Colonic mucosa (tissue), 4 donors: ENCODE results near the gene RPS4Y1. TPM values are rescaled to one million over a fixed set of nuclear protein-coding genes. Genes with fewer than 3 reads are reported as not detected.
"Not testable (repeated sequence)": the region's sequence is repeated elsewhere in the genome, so short reads cannot be mapped to it uniquely, and the experiment has no call there.

Experiments
- DNase-seq: peaks from one replicate; pipeline ENCODE4 v3.0.0-alpha.2; 2020
- H3K27ac ChIP-seq: fragments of 200-600 bp; one replicate; pipeline ENCODE4 v1.8.0; 2021
- H3K27me3 ChIP-seq: fragments of 200-600 bp; one replicate; pipeline ENCODE4 v1.8.0; 2021
- H3K36me3 ChIP-seq: fragments of 200-600 bp; one replicate; pipeline ENCODE4 v1.8.0; 2021
- H3K4me1 ChIP-seq: fragments of 200-600 bp; one replicate; pipeline ENCODE4 v1.8.0; 2021; ENCODE audit warnings: mild to moderate bottlenecking
- H3K4me3 ChIP-seq: fragments of 200-600 bp; one replicate; pipeline ENCODE4 v1.8.0; 2021
- H3K9ac ChIP-seq, 2 donors: one replicate each; pipeline ENCODE4 v1.7.0; 2013; ENCODE audit warnings: control low read depth in 2 of 2, low read depth in 2 of 2, low read length in 2 of 2
- H3K9me3 ChIP-seq: fragments of 200-600 bp; one replicate; pipeline ENCODE4 v1.8.0; 2021
- CTCF ChIP-seq: fragments of 200-600 bp; IDR thresholded peaks from one replicate; pipeline ENCODE4 v1.8.0; 2022; ENCODE audit warnings: antibody characterized with exemption, mild to moderate bottlenecking
- intact Hi-C: fragments of 100-400 bp; cut with DNase I; formaldehyde crosslinking; loops from one replicate; pipeline ENCODE4 v1.14.1; 2022
- total RNA-seq, 2 donors: library from RNA; stranded (reverse); fragmentation: NEBNext Ultra II Directional in 1 of 2; extraction: Animal tissue kit (Norgen Biotek cat#: 25700) in 1 of 2; gene quantifications; one replicate each; pipeline ENCODE4 v1.2.1, GENCODE V29; 2021
- donor health status: healthy.
- donor health status: DM: no; HTN: no; CAD: no.
- donor health status: DM: no; HTN: no; CAD: no.

Gene RPS4Y1
- total RNA-seq, 2 donors from 2014 or later = 1.9 TPM; not detected in 1

GRCh38 chrY:2860511-2860910 lies 19.1 kb downstream of the RPS4Y1 start:
- no peaks in the 10 kb centered on the region for H3K4me1 ChIP-seq
- no peak overlapping the region for H3K27ac ChIP-seq
- no peak overlapping the region for H3K4me3 ChIP-seq
- H3K9ac ChIP-seq = no peak overlapping the region
- intact Hi-C loops = no loop called here
- H3K9me3 ChIP-seq = no peaks in the 10 kb centered on the region
- no peaks in the 10 kb centered on the region for H3K27me3 ChIP-seq
- no peak for TF ChIP-seq CTCF
- no peak for DNase-seq
- no peaks in the 10 kb centered on the region for H3K36me3 ChIP-seq

GRCh38 chrY:2866581-2866980 lies 25.2 kb downstream of the RPS4Y1 start:
- H3K27me3 ChIP-seq = no peaks in the 10 kb centered on the region
- no peak overlapping the region for H3K27ac ChIP-seq
- no peaks in the 10 kb centered on the region for H3K4me1 ChIP-seq
- H3K36me3 ChIP-seq = no peaks in the 10 kb centered on the region
- no peaks in the 10 kb centered on the region for H3K9me3 ChIP-seq
- H3K4me3 ChIP-seq = no peak overlapping the region
- no peak overlapping the region for H3K9ac ChIP-seq
- intact Hi-C loops = no loop called here
- DNase-seq = no peak
- TF ChIP-seq CTCF = no peak

GRCh38 chrY:2867469-2867868 lies 26.1 kb downstream of the RPS4Y1 start:
- no peak overlapping the region for H3K9ac ChIP-seq
- H3K27me3 ChIP-seq = no peaks in the 10 kb centered on the region
- H3K4me1 ChIP-seq = no peaks in the 10 kb centered on the region
- H3K36me3 ChIP-seq = no peaks in the 10 kb centered on the region
- TF ChIP-seq CTCF = no peak
- H3K27ac ChIP-seq = no peak overlapping the region
- intact Hi-C loops = no loop called here
- H3K9me3 ChIP-seq = no peaks in the 10 kb centered on the region
- no peak overlapping the region for H3K4me3 ChIP-seq
- DNase-seq = no peak

- no peak overlapping the region for H3K4me3 ChIP-seq
These were observed 26.7 kb downstream of the RPS4Y1 start for GRCh38 chrY:2868035-2868607.

GRCh38 chrY:2872234-2872633 lies 30.8 kb downstream of the RPS4Y1 start:
- H3K4me3 ChIP-seq, H3K27me3 ChIP-seq, H3K36me3 ChIP-seq, DNase-seq, intact Hi-C loops, H3K9ac ChIP-seq, H3K4me1 ChIP-seq, H3K27ac ChIP-seq, H3K9me3 ChIP-seq: not testable (repeated sequence)

More at GRCh38 chrY:2868035-2868607, 26.7 kb downstream of the RPS4Y1 start:
- H3K9me3 ChIP-seq = no peaks in the 10 kb centered on the region
- no peak overlapping the region for H3K9ac ChIP-seq
- H3K27ac ChIP-seq = no peak overlapping the region
- no peak for DNase-seq
- no peak for TF ChIP-seq CTCF
- intact Hi-C loops = no loop called here
- no peaks in the 10 kb centered on the region for H3K27me3 ChIP-seq
- H3K36me3 ChIP-seq = no peaks in the 10 kb centered on the region
- H3K4me1 ChIP-seq = no peaks in the 10 kb centered on the region

GRCh38 chrY:2874211-2874610 lies 32.8 kb downstream of the RPS4Y1 start:
- intact Hi-C loops = no loop called here
- H3K27ac ChIP-seq = no peak overlapping the region
- no peaks in the 10 kb centered on the region for H3K9me3 ChIP-seq
- no peaks in the 10 kb centered on the region for H3K27me3 ChIP-seq
- no peak for TF ChIP-seq CTCF
- H3K36me3 ChIP-seq = no peaks in the 10 kb centered on the region
- H3K4me3 ChIP-seq = no peak overlapping the region
- DNase-seq = no peak
- H3K4me1 ChIP-seq = no peaks in the 10 kb centered on the region
- H3K9ac ChIP-seq = no peak overlapping the region
